Measurements from ENCODE around the gene FOXE3.
A peak's percentile ranks its signal among the peaks of the same experiment; 100 is the strongest.
"Not testable (repeated sequence)": the region's sequence is repeated elsewhere in the genome, so short reads cannot be mapped to it uniquely, and the experiment has no call there.

Gene FOXE3

DNA sequence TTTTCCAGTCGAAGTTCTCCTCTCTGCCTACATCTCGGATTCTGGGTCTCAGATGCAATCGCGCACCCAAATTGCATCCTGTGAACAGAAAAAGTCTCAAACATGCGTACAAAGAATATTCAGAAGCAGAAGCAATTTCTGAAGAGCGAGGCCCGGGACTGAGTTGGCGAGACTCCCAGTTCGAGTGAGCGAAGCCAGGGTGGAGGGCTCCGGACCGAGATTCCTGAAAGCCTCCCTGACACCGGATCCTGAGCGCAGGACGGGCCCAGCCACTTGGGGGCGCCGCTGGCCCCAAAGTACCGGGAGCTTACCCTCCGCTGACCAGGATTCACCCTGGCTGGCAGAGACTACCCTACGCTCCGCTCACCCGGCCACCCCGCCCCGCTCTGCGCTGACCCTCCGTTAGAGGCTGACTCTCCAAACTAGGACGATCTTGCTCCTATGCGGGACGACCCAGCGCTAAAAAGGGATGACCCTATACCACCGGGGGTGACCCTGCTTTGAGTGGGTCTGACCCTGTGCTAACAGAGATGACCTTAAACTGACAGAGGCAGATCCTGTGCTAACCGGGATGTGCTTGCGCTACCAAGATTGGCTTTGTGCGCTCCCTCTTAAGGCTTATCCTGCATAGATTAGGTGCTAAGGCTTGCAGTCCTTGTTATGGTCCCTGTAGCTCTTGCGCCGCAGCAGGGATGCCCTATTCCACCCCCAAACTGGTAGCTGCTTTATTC is 33.9 kb downstream of the FOXE3 start:
- peak in 1 of 14 donors; percentile 2 for DNase-seq

DNA sequence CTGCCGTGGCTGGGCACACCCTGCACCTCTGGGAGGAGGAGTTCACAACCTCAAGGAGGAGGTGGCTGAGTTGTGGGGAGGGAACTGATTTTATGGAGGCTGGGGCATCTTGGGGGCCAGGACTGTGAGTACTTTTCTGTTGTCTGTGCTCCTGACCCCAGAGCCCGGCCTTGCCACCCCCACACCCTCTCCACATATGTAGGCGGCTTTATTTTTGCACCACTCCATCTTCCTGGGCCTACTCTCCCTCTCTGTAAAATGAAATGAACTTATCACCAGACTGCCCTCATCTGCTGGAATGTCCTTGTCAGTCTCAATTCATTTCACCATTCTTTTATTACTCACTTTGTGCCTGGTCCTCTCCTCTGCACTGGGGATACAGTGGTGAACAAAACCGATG is 34.5 kb downstream of the FOXE3 start:
- DNase-seq, result no peak

DNA sequence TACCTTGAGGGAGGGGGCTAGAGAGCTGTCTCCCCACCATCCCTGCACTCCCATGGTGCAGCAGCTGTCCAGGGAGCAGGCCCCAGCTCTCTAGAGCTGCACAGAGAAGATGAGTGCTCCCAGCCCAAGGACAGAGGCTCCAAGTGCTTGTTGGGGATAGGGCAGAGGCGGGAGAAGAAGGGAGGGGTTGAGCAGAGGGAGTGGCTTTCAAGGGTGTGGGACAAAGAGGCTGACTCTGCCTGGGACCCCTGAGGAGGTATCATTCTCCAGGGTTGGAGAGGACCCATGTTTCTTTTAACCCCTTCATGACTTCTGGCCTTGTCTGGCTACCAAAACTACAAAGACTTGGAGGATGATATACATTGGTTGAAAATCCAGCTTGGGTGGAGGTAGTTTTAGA is 36.3 kb downstream of the FOXE3 start:
- no peak for DNase-seq

DNA sequence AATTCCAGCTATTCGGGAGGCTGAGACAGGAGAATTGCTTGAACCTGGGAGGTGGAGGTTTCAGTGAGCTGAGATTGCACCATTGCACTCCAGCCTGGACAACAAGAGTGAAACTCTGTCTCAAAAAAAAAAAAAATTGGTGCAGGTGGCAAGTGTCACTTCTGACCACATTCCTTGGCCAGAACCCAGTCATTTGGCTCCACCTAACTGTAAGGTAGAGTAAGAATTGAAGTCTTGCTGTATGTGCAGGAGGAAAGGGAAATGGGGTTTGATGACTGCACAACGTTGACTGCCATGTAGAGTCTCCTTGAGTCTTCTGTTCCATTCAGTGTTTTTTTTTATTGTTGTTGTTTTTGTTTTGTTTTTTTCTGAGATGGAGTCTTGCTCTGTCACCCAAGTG is 37.8 kb downstream of the FOXE3 start:
- DNase-seq, result not testable (repeated sequence)

GRCh38 chr1:47456250-47456649 is 40.2 kb downstream of the FOXE3 start:
- no peak for DNase-seq

DNA sequence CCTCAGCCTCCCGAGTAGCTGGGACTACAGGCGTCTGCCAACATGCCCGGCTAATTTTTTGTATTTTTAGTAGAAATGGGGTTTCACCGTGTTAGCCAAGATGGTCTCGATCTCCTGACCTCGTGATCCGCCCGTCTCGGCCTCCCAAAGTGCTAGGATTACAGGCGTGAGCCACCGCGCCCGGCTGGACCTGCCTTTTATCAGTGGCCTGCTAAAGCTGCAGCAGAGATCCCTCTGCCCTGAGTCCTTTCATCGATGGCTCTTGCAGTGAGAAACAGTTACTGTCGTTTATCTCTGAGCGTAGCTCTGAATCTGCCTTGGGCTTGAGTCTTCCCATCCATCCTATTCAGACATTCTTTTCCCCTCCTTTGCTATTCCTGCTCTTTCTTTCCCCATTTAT is 41.5 kb downstream of the FOXE3 start:
- not testable (repeated sequence) for DNase-seq

DNA sequence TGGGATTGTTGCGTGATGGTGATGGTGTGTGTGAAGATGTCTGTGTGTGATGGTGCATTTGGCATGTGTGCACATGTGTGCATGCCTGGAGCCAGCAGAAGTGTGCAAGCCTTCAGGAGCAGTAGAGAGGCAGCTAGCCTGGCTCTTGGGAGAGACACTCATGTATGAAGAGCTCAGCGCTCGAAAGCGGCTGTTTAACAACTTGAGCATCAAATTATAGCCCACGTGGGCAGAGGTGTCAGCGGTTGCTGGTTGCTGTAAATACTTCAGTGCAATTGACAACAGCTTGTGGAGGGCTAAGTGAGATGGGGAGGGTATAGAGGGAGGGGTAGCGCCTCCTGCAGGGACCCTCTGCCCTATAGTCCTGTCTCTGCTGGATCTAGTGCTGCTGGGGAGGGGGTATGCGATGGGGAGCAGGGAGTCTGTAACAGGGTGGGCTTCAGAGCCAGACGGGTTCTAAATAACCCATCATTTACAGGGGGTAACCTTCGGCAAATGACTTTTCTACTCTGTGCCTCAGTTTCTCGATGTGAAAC is 43.2 kb downstream of the FOXE3 start:
- DNase-seq, result no peak

DNA sequence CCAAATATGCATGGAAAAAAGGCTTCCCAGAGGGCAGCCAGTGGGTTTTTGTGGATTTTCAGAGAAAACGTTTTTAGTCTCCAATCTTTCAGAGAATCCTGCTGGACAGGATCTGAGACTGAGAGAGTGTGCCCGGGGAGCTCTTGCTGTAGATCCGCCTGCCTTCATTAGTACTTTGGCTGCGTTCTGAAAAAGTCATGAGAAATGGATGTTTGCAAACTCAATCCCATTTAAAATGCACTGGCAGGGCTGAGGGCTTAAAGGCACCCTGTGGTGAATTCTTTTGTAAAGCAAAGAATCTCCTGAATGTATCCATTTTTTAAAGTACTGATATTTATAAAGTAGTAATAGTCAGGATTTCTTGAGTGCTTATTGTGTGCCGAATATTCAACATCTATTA is 44.0 kb downstream of the FOXE3 start:
- DNase-seq, result no peak

DNA sequence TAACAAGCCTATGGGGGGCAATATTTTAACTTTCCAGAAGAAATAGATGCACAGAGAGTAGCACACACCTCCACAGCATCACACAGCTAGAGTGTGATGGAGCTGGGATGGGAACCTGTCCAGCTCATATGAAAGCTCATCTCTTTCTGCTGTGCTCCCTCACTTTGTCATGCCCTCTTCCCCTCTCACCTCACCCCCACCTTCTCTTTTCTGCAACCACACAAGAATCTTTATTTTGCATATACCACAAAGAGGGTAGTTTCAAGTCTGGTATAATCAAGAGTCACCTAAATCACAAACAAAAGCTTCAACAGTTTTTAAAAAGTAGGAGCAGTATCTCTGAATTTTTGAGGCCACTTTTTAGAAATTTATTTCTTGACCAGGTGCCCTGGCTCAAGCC is 44.4 kb downstream of the FOXE3 start:
- no peak for DNase-seq

- no peak for DNase-seq
These were observed 49.5 kb downstream of the FOXE3 start for GRCh38 chr1:47465605-47466004.

Measured in C1 segment of cervical spinal cord (tissue), 14 donors.